ENCODE results near the gene EYA2.

Gene EYA2

DNA sequence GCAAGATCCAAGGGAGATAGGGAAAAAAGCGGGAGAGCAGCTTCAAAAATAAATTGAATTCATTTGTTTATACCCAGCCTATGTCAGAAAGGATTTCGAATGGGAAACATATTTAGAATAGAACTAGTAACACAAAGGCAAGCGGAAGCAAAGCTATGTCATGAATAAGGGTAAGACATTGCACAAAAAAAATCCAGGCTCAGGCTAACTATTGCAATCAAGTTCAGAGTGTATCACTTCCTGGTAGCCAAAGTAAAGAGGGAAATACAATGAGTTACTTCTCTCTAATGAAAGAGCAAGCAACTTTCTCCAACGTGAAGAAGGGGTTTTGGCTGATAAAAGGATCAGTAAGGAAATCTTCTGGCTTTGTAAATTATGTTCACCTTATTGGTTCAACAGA is 249.0 kb downstream of the EYA2 start:
- H3K4me3 ChIP-seq (ENCODE audit: low read length) = no peak overlapping the region
- DNase-seq (ENCODE audit: low read depth) = no peak
- TF ChIP-seq, protein P1, sequence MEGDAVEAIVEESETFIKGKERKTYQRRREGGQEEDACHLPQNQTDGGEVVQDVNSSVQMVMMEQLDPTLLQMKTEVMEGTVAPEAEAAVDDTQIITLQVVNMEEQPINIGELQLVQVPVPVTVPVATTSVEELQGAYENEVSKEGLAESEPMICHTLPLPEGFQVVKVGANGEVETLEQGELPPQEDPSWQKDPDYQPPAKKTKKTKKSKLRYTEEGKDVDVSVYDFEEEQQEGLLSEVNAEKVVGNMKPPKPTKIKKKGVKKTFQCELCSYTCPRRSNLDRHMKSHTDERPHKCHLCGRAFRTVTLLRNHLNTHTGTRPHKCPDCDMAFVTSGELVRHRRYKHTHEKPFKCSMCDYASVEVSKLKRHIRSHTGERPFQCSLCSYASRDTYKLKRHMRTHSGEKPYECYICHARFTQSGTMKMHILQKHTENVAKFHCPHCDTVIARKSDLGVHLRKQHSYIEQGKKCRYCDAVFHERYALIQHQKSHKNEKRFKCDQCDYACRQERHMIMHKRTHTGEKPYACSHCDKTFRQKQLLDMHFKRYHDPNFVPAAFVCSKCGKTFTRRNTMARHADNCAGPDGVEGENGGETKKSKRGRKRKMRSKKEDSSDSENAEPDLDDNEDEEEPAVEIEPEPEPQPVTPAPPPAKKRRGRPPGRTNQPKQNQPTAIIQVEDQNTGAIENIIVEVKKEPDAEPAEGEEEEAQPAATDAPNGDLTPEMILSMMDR (IDR thresholded peaks at IDR 0.05; ENCODE audit: insufficient read depth, low read depth, low read length, missing control alignments) = no peak

DNA sequence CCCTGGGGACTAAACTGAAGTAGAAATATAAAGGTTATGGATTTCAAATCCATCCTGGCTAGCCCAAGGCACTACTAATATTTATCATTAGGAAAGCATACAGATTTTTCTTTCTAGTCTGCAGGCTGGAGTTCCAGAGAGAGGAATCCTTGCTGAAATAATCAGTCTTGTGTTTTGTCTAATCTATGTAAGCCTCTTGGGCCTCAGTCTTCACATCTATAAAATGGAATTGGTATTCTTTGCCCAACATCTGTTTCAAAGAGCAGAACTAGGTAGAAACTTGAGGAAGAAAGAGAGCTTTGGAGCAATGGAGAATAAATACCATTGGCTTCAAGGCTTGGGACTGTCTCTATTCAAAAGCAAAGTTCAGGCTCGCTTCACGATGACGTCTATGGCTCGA is 249.8 kb downstream of the EYA2 start:
- TF ChIP-seq, protein P1 (IDR thresholded peaks at IDR 0.05; ENCODE audit: insufficient read depth, low read depth, low read length, missing control alignments) = no peak
- no peak overlapping the region for H3K4me3 ChIP-seq (ENCODE audit: low read length)
- DNase-seq (ENCODE audit: low read depth) = no peak

DNA sequence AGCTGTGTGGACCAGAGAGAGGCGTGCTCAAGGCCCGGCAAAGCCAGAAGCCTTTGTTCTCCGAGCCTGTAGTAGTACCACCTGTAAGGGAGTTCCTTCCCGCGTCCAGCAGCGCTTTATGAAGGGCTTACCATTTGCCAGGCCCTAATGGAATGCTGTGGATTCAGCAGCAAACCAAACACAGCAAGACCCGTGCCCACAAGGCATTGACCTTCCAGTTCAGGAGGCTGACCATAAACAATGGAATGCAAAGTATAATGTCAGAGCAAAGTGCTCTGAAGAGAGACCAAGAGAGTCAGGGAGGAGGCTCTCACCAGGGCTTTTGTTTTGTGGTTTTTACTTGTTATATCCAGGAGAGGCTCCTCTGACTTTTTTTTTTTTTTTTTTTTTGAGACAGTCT is 252.0 kb downstream of the EYA2 start:
- no peak overlapping the region for H3K4me3 ChIP-seq (ENCODE audit: low read length)
- no peak for DNase-seq (ENCODE audit: low read depth)
- TF ChIP-seq, protein P1 (IDR thresholded peaks at IDR 0.05; ENCODE audit: insufficient read depth, low read depth, low read length, missing control alignments) = no peak

DNA sequence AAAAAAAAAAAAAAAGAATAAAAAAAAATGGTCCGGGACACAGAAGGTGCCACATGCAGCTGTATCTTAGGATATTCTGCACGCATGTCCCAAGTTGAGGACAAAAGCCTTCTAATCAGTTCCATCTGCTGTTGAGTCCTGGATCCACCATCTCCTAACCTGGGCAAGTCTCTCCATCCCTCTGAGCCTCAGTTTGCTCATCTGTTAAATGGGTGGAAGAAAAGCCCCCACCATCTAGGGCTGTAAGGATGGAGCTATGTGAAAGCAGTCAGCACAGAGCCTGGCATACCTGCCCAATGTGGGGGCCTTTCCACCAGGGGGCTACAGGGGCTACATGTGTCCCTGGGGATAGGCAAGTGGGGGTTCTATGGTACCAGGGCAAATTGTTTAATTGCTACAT is 253.4 kb downstream of the EYA2 start:
- DNase-seq (ENCODE audit: low read depth) = no peak
- no peak overlapping the region for H3K4me3 ChIP-seq (ENCODE audit: low read length)
- TF ChIP-seq, protein P1 (IDR thresholded peaks at IDR 0.05; ENCODE audit: insufficient read depth, low read depth, low read length, missing control alignments) = no peak

DNA sequence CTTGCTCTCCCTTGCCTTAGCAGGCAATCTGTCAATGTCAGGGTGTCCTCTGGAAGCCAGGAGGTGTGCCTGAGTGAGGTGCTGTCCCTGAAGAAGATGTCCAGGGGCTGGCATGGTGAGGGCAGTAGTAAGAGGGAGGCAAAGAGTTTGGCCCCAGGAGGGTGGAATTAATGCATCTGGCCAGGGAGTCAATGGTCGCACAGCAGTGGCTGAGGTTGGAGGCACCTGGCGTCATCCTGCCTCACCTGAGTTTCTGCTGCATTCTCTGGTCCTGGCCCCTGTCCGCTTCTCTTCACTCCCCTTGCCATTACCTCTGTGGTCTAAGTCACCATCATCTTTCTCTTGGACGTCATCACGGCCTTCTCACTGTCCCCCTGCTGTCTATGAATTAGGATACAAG is 255.3 kb downstream of the EYA2 start:
- no peak for DNase-seq (ENCODE audit: low read depth)
- no peak overlapping the region for H3K4me3 ChIP-seq (ENCODE audit: low read length)
- TF ChIP-seq, protein P1 (IDR thresholded peaks at IDR 0.05; ENCODE audit: insufficient read depth, low read depth, low read length, missing control alignments) = no peak

DNA sequence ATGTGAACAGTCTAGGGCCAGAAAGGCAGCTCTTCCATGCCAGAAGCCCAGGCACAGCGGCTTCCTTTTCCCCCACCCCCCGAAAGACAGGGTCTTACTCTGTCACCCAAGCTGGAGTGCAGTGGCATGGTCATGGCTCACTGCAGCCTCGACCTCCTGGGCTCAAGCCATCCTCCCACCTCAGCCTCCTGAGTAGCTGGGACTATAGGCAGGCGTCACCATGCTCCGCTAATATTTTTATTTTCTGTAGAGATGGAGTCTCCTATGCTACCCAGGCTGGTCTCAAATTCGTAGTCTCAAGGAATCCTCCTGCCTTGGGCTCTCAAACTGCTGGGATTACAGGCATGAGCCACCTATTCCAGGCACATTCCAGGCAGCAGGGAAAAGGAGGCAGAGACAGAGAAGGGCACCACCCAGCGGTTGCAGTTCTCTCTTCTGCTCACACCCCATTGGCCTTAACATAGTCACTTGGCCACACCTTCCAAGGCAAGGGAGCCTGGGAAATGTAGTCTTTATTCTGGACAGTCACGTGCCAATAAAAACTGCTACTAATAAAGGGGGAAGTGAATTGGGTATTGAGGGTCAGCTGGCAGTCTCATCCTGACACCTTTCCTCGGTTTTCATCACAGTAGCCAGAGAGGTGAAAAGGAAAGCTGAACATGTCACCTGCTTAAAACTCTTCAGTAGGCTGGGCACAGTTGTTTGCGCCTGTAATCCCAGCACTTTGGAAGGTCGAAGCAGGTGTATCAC is 255.9 kb downstream of the EYA2 start:
- DNase-seq (ENCODE audit: low read depth) = peak; percentile 80

More for the DNA sequence above, 255.9 kb downstream of the EYA2 start:
- no peak overlapping the region for H3K4me3 ChIP-seq (ENCODE audit: low read length)
- TF ChIP-seq, protein P1 (IDR thresholded peaks at IDR 0.05; ENCODE audit: insufficient read depth, low read depth, low read length, missing control alignments) = peak; percentile 67

Data from epithelial cell of esophagus (primary cell).